A549 (cell line): Measurements from ENCODE around the gene TPCN1. TPM values are rescaled to one million over a fixed set of nuclear protein-coding genes. Genes with fewer than 3 reads are reported as not detected.

Experiments
- ATAC-seq, 2 experiments: fragments of 200-7000 bp in 1 of 2; fragments of >200 bp in 1 of 2; cut with Nextera tagmentation in 1 of 2; cut with Tn5 transposase in 1 of 2; 3 replicates each; pipeline versions ENCODE4 v1.8.0 to v1.9.1; 2018 to 2020; ENCODE audit warnings: mild to moderate bottlenecking in 1 of 2, moderate library complexity in 1 of 2
- CTCF ChIA-PET: fragments of 300-600 bp; sonication (Branson Sonifier 250); formaldehyde crosslinking; extraction: SDS; loops from one replicate; lab custom pipeline; 2021; ENCODE audit warnings: antibody characterized with exemption, inconsistent platforms; lab: Yijun Ruan, JAX
- POLR2A ChIA-PET: fragments of 350-600 bp; formaldehyde crosslinking; extraction: SDS; loops from one replicate; lab custom pipeline; 2021; ENCODE audit warnings: antibody characterized with exemption, inconsistent platforms; lab: Yijun Ruan, JAX
- DNase-seq, 2 experiments: peaks; one replicate each; pipeline versions ENCODE4 v3.0.0 to v3.0.0-alpha.2; 2011 to 2016; ENCODE audit warnings: low read depth in 1 of 2, low spot score in 1 of 2
- FAIRE-seq: peaks from 2 replicates; lab custom pipeline; 2011; peaks lifted over from hg19 to GRCh38; lab: Jason Lieb, UNC
- H3K27ac ChIP-seq, 2 experiments: fragments of >200 bp; sonication (Bioruptor Twin); formaldehyde crosslinking; 3 replicates each; pipeline ENCODE4 v1.5.1; 2016 to 2017
- H3K4me1 ChIP-seq: fragments of >200 bp; sonication (Bioruptor Twin); formaldehyde crosslinking; 3 replicates; pipeline ENCODE4 v1.6.1; 2016
- H3K4me2 ChIP-seq: fragments of >200 bp; sonication (Bioruptor Twin); formaldehyde crosslinking; 3 replicates; pipeline ENCODE4 v1.6.1; 2016
- H3K4me3 ChIP-seq: fragments of >200 bp; sonication (Bioruptor Twin); formaldehyde crosslinking; 3 replicates; pipeline ENCODE4 v1.5.1; 2016
- H3K9me3 ChIP-seq: fragments of >200 bp; sonication (Bioruptor Twin); formaldehyde crosslinking; 3 replicates; pipeline ENCODE4 v1.6.1; 2016
- ATOH8 ChIP-seq: fragments of 250-450 bp; sonication (Bioruptor Pico); IDR thresholded peaks from 2 replicates; pipeline ENCODE4 v1.5.0; 2020; ENCODE audit warnings: low read depth, mild to moderate bottlenecking, moderate library complexity
- BHLHE40 ChIP-seq: IDR thresholded peaks from 2 replicates; pipeline ENCODE4 v1.6.1; 2012; ENCODE audit warnings: low read depth, low read length, inconsistent platforms
- CBX8 ChIP-seq: fragments of 200-600 bp; sonication (generic); IDR thresholded peaks from 2 replicates; pipeline ENCODE4 v1.6.1; 2016
- CEBPB ChIP-seq, 2 experiments: fragments of >200 bp in 1 of 2; sonication (Bioruptor Twin) in 1 of 2; formaldehyde crosslinking in 1 of 2; IDR thresholded peaks; 2 replicates each; pipeline ENCODE4 v1.6.1; 2012 to 2016
- CTCF ChIP-seq: fragments of >200 bp; sonication (Bioruptor Twin); formaldehyde crosslinking; IDR thresholded peaks from 3 replicates; pipeline ENCODE4 v1.5.1; 2016
- ESRRA ChIP-seq: fragments of 150-350 bp; IDR thresholded peaks from 2 replicates; pipeline ENCODE4 v1.6.1; 2014; ENCODE audit warnings: mild to moderate bottlenecking, low read length, borderline replicate concordance
- HEYL ChIP-seq: fragments of 250-450 bp; sonication (Bioruptor Pico); IDR thresholded peaks from 2 replicates; pipeline ENCODE4 v1.8.0; 2021; ENCODE audit warnings: mild to moderate bottlenecking, moderate library complexity
- HMGXB4 ChIP-seq: fragments of 250-450 bp; sonication (Bioruptor Pico); IDR thresholded peaks from 2 replicates; pipeline ENCODE4 v1.5.0; 2021; ENCODE audit warnings: mild to moderate bottlenecking, moderate library complexity, borderline replicate concordance
- MAFK ChIP-seq: fragments of 450-650 bp; IDR thresholded peaks from 2 replicates; pipeline ENCODE4 v1.6.1; 2014; ENCODE audit not compliant: partially characterized antibody
- MYC ChIP-seq: IDR thresholded peaks from 2 replicates; pipeline ENCODE4 v1.6.1; 2012; ENCODE audit warnings: mild to moderate bottlenecking, inconsistent platforms, low read length, improper control_type of control experiment, borderline replicate concordance
- NFE2L2 ChIP-seq: fragments of 150-350 bp; conservative IDR thresholded peaks from 2 replicates; pipeline ENCODE4 v1.6.1; 2014; ENCODE audit warnings: low read length
- NR3C1 ChIP-seq: fragments of >200 bp; sonication (Bioruptor Twin); formaldehyde crosslinking; IDR thresholded peaks from 3 replicates; pipeline ENCODE4 v1.6.1; 2017
- PBX3 ChIP-seq: IDR thresholded peaks from 2 replicates; pipeline ENCODE4 v1.6.1; 2012
- POLR2A ChIP-seq: IDR thresholded peaks from 2 replicates; pipeline ENCODE4 v1.6.1; 2012; ENCODE audit warnings: mild to moderate bottlenecking, low read length
- POLR2AphosphoS2 ChIP-seq: conservative IDR thresholded peaks from 2 replicates; pipeline ENCODE4 v1.6.1; 2012; ENCODE audit warnings: low read length, improper control_type of control experiment, inconsistent platforms
- RNF2 ChIP-seq: fragments of 200-600 bp; sonication (generic); IDR thresholded peaks from 2 replicates; pipeline ENCODE4 v1.6.1; 2016; ENCODE audit warnings: low read depth, mild to moderate bottlenecking, antibody characterized with exemption, moderate library complexity, borderline replicate concordance
- SMC3 ChIP-seq: fragments of >200 bp; sonication (Bioruptor Twin); formaldehyde crosslinking; IDR thresholded peaks from 3 replicates; pipeline ENCODE4 v1.6.1; 2018; ENCODE audit warnings: inconsistent platforms
- WGBS: methylation state at CpG from one replicate; pipeline ENCODE4 v1.1.6; 2017; ENCODE audit errors: missing lambda C conversion rate; 5-methylcytosine and 5-hydroxymethylcytosine counted together
- polyA plus RNA-seq, 4 experiments: library from polyadenylated mRNA; depleted of rRNA in 3 of 4; stranded (reverse); fragments of >200 nt; fragmentation: RNase III in 1 of 4; extraction: RNeasy Plus Mini Kit Qiagen cat#74134 plus additional on column Dnase treatment in 1 of 4; gene quantifications; 2 replicates in 3 of 4; 3 replicates in 1 of 4; pipeline ENCODE4 v1.2.3, GENCODE V29; 2011 to 2017

TPCN1 gene
- polyA plus RNA-seq, 2 of the 4 experiments (the other 2 are of a cell fraction), result 21.9 to 24.1 TPM

- no peak overlapping the region for H3K4me3 ChIP-seq
- FAIRE-seq (no peak), DNase-seq (no peak), ATAC-seq (no peak)
- ChIA-PET CTCF (interaction anchor here (0.6 to 2.6 kb wide), 7 partner anchors 9 to 190 kb away, joined by 3 to 7 read pairs (median 4); no protein-coding TSS in a partner anchor), POLR2A (interaction anchor here (1.9 kb wide), 1 partner anchor 10 kb away, joined by 6 read pairs; no protein-coding TSS in a partner anchor)
- WGBS, result 94% methylated on average over 6 of the region's 6 CpGs
- H3K4me2 ChIP-seq, result no peak overlapping the region
- H3K4me1 ChIP-seq, result peaks cover 14% of the 10 kb centered on the region
- no peak overlapping the region for H3K27ac ChIP-seq
- no peaks in the 10 kb centered on the region for H3K9me3 ChIP-seq
- TF ChIP-seq NFE2L2 (no peak), HEYL (CRISPR knock-in tag) (no peak), MYC (no peak), BHLHE40 (no peak), CEBPB (IDR thresholded peaks at IDR 0.05) (no peak), PBX3 (no peak), CTCF (no peak), SMC3 (no peak), POLR2A (no peak), NR3C1 (no peak), HMGXB4 (CRISPR knock-in tag) (no peak), ATOH8 (CRISPR knock-in tag) (no peak), RNF2 (no peak), ESRRA (no peak)
Observed at GRCh38 chr12:113235976-113236375, 14.7 kb downstream of the TPCN1 start.

GRCh38 chr12:113236539-113237399 is 15.5 kb downstream of the TPCN1 start:
- CTCF ChIA-PET, result interaction anchor here (0.6 to 1.5 kb wide), 6 partner anchors 10 to 77 kb away, joined by 3 to 4 read pairs (median 4); no protein-coding TSS in a partner anchor
- no peak for FAIRE-seq
- H3K4me1 ChIP-seq, result peaks cover 14% of the 10 kb centered on the region
- no peak for ATAC-seq
- peak; percentile 40 for TF ChIP-seq MAFK
- no peak for TF ChIP-seq POLR2AphosphoS2
- no peak for TF ChIP-seq CBX8
- TF ChIP-seq PBX3, result no peak
- TF ChIP-seq, all 56 proteins: peak for 1
- no peaks in the 10 kb centered on the region for H3K9me3 ChIP-seq
- 81% methylated on average over 5 of the region's 5 CpGs for WGBS
- no peak overlapping the region for H3K27ac ChIP-seq
- H3K4me2 ChIP-seq, result no peak overlapping the region
- H3K4me3 ChIP-seq, result no peak overlapping the region
- POLR2A ChIA-PET, result interaction anchor here (1.9 kb wide), 1 partner anchor 9 kb away, joined by 6 read pairs; no protein-coding TSS in a partner anchor
- no peak for DNase-seq
